SK-N-MC (cell line): ENCODE measurements around the gene SOD3.

Experiments
- EZH2 ChIP-seq: fragments of 200-600 bp; sonication (generic); IDR thresholded peaks from one replicate; pipeline ENCODE4 v1.6.1; 2017; ENCODE audit warnings: antibody characterized with exemption
- POLR2AphosphoS5 ChIP-seq: IDR thresholded peaks from 2 replicates; pipeline ENCODE4 v1.6.1; 2012; ENCODE audit warnings: mild to moderate bottlenecking, low read depth, low read length, borderline replicate concordance

GRCh38 chr4:24794480-24794879, 893 bp upstream of the SOD3 start:
- TF ChIP-seq EZH2 (no peak), POLR2AphosphoS5 (no peak)
